22Rv1 (cell line): Measurements from ENCODE around the gene SORCS2.
"Not testable (repeated sequence)": the region's sequence is repeated elsewhere in the genome, so short reads cannot be mapped to it uniquely, and the experiment has no call there.

Experiments
- H3K27ac ChIP-seq: fragments of 450-650 bp; 2 replicates; pipeline ENCODE4 v1.5.1; 2017
- CTCF ChIP-seq: fragments of 450-650 bp; IDR thresholded peaks from 2 replicates; pipeline ENCODE4 v1.5.1; 2017; ENCODE audit warnings: mild to moderate bottlenecking
- ZFX ChIP-seq: fragments of 450-650 bp; IDR thresholded peaks from 2 replicates; pipeline ENCODE4 v1.6.1; 2017; ENCODE audit warnings: antibody characterized with exemption, borderline replicate concordance

SORCS2 gene

DNA sequence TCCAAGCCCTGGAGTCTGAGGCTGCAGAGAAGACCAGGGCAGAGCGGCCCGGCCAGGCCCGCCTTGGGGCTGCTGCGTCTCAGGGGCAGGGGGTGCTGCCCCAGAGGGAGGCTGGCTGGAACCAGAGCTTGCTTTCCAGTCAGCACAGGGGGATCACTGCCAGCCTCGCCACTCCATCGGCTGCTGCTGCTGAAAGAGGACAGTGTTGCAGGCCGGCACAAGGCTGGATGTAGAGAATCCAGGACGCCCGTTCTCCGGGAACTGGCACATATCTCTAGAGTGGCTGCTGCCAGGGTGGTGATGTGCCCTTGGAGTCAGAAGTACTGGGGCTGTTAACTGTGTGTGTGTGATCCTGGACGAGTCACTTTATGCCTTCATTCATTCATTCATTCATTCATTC lies 31.9 kb upstream of the SORCS2 start:
- H3K27ac ChIP-seq = no peak overlapping the region
- TF ChIP-seq CTCF = no peak
- no peak for TF ChIP-seq ZFX

GRCh38 chr4:7160951-7161440 lies 31.3 kb upstream of the SORCS2 start:
- no peak overlapping the region for H3K27ac ChIP-seq
- TF ChIP-seq CTCF (no peak), ZFX (no peak)

GRCh38 chr4:7161721-7162214 lies 30.6 kb upstream of the SORCS2 start:
- TF ChIP-seq CTCF (no peak), ZFX (no peak)
- H3K27ac ChIP-seq = no peak overlapping the region

DNA sequence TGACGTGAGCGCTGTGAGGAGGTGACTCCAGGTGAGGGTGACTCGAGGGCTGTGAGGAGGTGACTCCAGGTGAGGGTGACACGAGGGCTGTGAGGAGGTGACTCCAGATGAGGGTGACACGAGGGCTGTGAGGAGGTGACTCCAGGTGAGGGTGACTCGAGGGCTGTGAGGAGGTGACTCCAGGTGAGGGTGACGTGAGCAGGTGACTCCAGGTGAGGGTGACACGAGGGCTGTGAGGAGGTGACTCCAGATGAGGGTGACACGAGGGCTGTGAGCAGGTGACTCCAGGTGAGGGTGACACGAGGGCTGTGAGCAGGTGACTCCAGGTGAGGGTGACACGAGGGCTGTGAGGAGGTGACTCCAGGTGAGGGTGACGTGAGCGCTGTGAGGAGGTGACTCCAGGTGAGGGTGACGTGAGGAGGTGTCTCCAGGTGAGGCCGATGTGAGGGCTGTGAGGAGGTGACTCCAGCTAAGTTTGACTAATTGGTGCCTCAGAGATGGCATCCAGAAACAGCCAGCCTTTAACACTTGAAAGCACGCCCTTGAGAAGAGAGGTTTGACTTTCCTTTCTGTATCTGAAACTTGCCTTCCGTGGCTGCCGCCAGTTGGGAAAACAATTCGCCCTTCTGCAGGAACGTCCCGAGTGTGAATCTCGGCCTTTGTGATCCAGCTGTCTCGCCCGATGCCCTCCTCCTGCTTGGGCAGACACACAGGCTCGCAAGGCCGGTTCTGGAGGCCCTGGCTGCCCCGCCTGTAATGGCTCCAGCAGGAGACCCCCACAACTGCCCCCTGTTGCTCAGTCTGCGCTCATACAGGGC lies 27.1 kb upstream of the SORCS2 start:
- H3K27ac ChIP-seq = not testable (repeated sequence)

DNA sequence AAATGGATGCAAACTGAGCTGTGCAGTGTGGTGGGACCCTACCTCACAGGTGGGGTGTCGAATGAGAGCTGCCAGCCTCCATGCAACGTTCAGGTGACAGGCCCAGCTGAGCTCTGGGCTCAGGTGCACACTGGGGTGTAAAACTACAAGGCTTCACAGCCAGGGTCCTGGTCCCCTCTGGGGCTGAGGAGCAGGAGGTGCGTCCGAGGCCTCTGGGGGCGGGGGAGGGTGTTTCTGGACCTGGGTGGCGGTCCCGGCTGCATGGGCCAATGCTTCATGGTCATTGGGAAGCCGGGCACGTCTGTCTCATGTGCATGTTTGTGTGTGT lies 26.5 kb upstream of the SORCS2 start:
- H3K27ac ChIP-seq = no peak overlapping the region
- no peak for TF ChIP-seq CTCF
- no peak for TF ChIP-seq ZFX

DNA sequence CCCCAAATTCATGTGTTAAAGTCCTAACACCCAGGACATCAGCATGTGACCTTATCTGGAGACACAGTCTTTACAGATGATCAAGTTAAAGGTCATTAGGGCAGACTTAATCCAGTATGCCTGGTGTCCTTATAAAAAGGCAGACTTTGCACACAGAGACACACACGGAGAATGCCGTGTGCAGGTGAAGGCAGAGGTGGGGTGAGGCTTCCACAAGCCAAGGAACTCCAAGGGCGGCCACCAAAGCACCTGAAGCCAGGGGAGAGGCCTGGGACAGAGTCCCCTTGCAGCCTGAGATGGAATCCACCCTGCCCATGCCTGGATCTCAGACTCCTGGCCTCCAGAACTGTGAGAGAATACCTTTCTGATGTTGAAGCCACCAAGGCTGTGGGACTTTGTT lies 26.1 kb upstream of the SORCS2 start:
- TF ChIP-seq CTCF = no peak
- TF ChIP-seq ZFX = no peak
- no peak overlapping the region for H3K27ac ChIP-seq

DNA sequence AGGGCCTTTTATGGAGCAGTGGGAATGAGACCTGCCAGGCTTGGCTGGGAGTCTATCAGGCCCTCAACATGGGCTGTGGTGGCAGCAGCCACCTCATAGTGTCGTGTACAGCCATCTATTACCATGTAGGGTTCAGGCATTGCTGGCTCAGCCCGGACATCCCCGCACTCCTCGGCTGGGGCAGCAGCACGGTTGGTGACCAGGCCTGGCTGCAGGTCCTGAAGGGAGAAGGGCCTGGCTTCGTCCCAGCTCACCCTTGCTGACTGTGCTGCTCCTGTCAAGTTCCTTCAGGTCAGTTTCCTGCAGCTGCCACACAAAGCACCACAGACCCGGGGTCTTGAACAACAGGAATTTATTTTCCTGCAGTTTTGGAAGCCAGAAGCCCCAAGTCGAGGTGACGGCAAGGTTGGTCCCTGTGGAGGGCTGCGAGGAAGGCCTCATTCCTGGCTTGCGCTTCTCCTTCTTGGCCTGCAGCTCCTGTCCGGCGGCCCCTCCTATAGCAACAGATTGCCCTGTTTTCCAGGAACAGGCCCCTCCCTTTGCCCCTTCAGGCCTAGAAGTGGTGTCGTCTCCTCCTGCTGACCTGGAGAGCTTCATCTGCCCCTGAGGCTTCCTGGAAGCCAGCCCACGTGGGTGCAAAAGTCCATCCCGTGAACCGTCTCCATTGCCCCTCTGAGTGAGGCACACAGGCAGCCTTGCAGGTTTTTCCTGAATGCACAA lies 25.2 kb upstream of the SORCS2 start:
- TF ChIP-seq ZFX (no peak), CTCF (no peak)
- H3K27ac ChIP-seq = no peak overlapping the region
